Lung (tissue), 12 donors: ENCODE data around the gene POU5F1. TPM values are rescaled to one million over a fixed set of nuclear protein-coding genes. Genes with fewer than 3 reads are reported as not detected.
A peak's percentile ranks its signal among the peaks of the same experiment; 100 is the strongest.

ENCODE experiments used
- ATAC-seq: fragments of 200-7000 bp; cut with Tn5 transposase; one replicate; pipeline ENCODE4 v1.9.1; 2020; ENCODE audit warnings: moderate number of reproducible peaks; ENCODE audit not compliant: insufficient read depth, low FRiP score
- DNase-seq, 3 donors: peaks; one replicate each; pipeline ENCODE4 v3.0.0-alpha.2; 2013 to 2017
- H3K27ac ChIP-seq, 2 donors: one replicate each; pipeline ENCODE4 v1.5.1; 2013; ENCODE audit warnings: mild to moderate bottlenecking in 2 of 2, moderate library complexity in 2 of 2, control low read depth in 1 of 2, inconsistent platforms in 1 of 2, low read depth in 1 of 2, low read length in 1 of 2
- H3K27me3 ChIP-seq, 3 donors: one replicate each; pipeline ENCODE4 v1.5.1; 2013; ENCODE audit warnings: low read length in 2 of 3; ENCODE audit not compliant: control insufficient read depth in 3 of 3, insufficient read depth in 3 of 3
- H3K36me3 ChIP-seq, 4 donors: one replicate each; pipeline ENCODE4 v1.5.1; 2013; ENCODE audit warnings: low read length in 4 of 4, mild to moderate bottlenecking in 1 of 4, moderate library complexity in 1 of 4; ENCODE audit not compliant: control insufficient read depth in 4 of 4, insufficient read depth in 4 of 4
- H3K4me1 ChIP-seq, 5 donors: one replicate each; pipeline ENCODE4 v1.5.1; 2013; ENCODE audit warnings: low read length in 5 of 5, mild to moderate bottlenecking in 2 of 5, moderate library complexity in 1 of 5; ENCODE audit not compliant: control insufficient read depth in 5 of 5, insufficient read depth in 5 of 5
- H3K4me3 ChIP-seq: one replicate; pipeline ENCODE4 v1.5.1; 2013; ENCODE audit warnings: mild to moderate bottlenecking, control low read depth, moderate library complexity
- H3K9ac ChIP-seq, 2 donors: one replicate each; pipeline ENCODE4 v1.5.1; 2013; ENCODE audit warnings: low read length in 2 of 2, control low read depth in 1 of 2; ENCODE audit not compliant: insufficient read depth in 1 of 2
- H3K9me3 ChIP-seq, 4 donors: one replicate each; pipeline ENCODE4 v1.5.1; 2013; ENCODE audit warnings: low read length in 3 of 4, mild to moderate bottlenecking in 1 of 4, moderate library complexity in 1 of 4; ENCODE audit not compliant: control insufficient read depth in 4 of 4, insufficient read depth in 3 of 4
- WGBS, 2 donors: extraction: QIAGEN DNeasy Blood & Tissue Kit; methylation state at CpG; one replicate each; pipeline ENCODE4 v1.1.7; 2013; 5-methylcytosine and 5-hydroxymethylcytosine counted together
- polyA plus RNA-seq, 2 donors: library from polyadenylated mRNA; stranded (reverse); fragments of 200-250 nt; gene quantifications; one replicate each; pipeline ENCODE4 v1.2.1, GENCODE V29; 2013
- total RNA-seq, 2 donors: library from RNA; depleted of rRNA in 1 of 2; stranded (reverse); fragments of >200 nt in 1 of 2; gene quantifications; one replicate each; pipeline ENCODE4 v1.2.1, GENCODE V29; 2014 to 2021
- TF ChIP-seq, protein P1 (sequence below): IDR thresholded peaks from 2 replicates; pipeline ENCODE4 v1.5.1; 2012; ENCODE audit warnings: mild to moderate bottlenecking; ENCODE audit errors: control extremely low read depth, extremely low read depth
- donor health status: control.
- donor health status: control.
- donor health status: Bipolar disorder and iron deficiency.
- donor health status: healthy.
- donor health status: DM: yes; HTN: yes; CAD: no.

The POU5F1 gene
- total and polyA plus RNA-seq, 4 donors = 1.5 to 19.5 (median 2.4) TPM

GRCh38 chr6:31125586-31126363 lies 44.7 kb downstream of the POU5F1 start:
- WGBS, 2 donors = 64 to 67% methylated on average over 12 of the region's 12 CpGs
- ATAC-seq (no peak), DNase-seq (no peak)
- no peak overlapping the region for H3K4me3 ChIP-seq
- peaks cover 0 to 21% (median 0%) of the 10 kb centered on the region in 5 donors for H3K4me1 ChIP-seq
- H3K27ac ChIP-seq = peak overlapping the region in 1 of 2 donors; percentile 13
- TF ChIP-seq, protein P1, sequence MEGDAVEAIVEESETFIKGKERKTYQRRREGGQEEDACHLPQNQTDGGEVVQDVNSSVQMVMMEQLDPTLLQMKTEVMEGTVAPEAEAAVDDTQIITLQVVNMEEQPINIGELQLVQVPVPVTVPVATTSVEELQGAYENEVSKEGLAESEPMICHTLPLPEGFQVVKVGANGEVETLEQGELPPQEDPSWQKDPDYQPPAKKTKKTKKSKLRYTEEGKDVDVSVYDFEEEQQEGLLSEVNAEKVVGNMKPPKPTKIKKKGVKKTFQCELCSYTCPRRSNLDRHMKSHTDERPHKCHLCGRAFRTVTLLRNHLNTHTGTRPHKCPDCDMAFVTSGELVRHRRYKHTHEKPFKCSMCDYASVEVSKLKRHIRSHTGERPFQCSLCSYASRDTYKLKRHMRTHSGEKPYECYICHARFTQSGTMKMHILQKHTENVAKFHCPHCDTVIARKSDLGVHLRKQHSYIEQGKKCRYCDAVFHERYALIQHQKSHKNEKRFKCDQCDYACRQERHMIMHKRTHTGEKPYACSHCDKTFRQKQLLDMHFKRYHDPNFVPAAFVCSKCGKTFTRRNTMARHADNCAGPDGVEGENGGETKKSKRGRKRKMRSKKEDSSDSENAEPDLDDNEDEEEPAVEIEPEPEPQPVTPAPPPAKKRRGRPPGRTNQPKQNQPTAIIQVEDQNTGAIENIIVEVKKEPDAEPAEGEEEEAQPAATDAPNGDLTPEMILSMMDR = no peak
- H3K36me3 ChIP-seq = no peaks in the 10 kb centered on the region
- H3K27me3 ChIP-seq = peaks cover 0 to 4% (median 0%) of the 10 kb centered on the region in 3 donors
- no peaks in the 10 kb centered on the region for H3K9me3 ChIP-seq
- H3K9ac ChIP-seq = no peak overlapping the region

DNA sequence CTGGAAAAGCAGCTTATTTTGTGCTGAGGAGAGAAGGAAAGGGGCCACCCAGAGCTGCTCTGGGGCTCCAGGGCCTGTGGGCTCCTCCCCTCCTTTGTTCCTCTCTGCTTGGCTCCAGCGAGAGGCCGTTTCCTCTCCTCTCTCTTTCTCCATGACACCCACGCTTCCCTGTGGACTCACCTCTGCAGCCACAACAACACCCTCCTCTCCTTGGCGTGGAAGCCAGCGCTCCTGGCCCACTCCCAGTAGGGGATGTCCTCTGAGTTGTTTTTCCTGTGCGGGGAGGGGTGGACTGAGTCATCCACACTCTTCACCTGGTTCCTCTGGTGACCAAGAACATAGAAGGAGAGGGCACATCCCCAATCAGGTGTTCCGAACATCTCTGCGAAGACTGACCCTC lies 45.3 kb downstream of the POU5F1 start:
- Histone ChIP-seq H3K36me3 (no peaks in the 10 kb centered on the region), H3K27me3 (peaks cover 0 to 4% (median 0%) of the 10 kb centered on the region in 3 donors), H3K9ac (no peak overlapping the region), H3K9me3 (no peaks in the 10 kb centered on the region), H3K4me1 (peaks cover 0 to 24% (median 0%) of the 10 kb centered on the region in 5 donors), H3K27ac (peak overlapping the region in 1 of 2 donors; percentile 3), H3K4me3 (no peak overlapping the region)
- TF ChIP-seq, protein P1 = no peak
- WGBS, 2 donors = 33 to 57% methylated on average over 8 of the region's 8 CpGs
- peak; percentile 43 for ATAC-seq
- DNase-seq = peak in 1 of 3 donors; percentile 16

DNA sequence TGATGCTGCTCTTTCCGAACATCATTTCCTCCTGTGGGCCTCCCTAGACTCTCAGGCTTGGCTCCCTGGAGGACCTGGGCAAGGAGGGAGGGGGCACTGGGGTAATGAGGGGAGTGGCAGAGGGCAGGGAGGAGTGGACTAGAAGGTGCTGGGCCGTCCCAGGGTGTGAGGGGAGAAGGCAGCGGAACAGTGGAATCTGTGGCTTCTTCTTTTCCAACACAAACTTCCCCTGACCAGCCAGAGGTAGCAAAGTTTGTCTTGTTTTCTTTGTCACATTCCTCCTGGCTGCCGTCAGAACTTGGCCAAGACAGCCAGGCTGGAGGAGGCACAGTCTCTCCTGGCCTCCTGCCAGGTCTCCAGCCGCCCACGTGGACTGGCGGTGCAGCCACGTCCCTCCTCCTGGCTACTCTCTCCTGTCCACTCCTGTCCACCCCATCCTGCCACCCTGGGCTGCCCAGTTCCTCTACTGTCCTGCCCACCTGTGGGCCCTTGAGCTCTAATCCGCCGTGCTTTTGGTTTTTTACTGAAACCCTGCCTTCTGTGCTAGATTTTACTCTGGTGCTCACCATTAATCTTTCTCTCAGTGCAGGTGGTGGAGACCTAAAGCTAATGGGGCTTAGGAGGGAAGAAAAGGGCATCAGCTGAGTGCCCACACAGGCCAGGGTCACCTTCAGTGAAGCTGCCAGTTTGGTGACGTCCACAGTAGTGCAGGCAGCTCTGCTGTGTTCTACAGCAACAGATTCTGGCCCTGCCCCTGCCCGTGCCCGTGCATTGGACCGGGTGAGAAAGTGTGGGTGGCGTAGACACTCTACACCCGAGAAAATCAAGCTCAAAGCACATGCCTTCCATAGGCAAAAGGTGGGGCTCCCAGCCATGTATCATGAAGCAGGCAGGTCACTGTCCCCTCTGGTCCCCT lies 47.4 kb downstream of the POU5F1 start:
- H3K36me3 ChIP-seq = no peaks in the 10 kb centered on the region
- ATAC-seq (peak; percentile 31), DNase-seq (peak; percentile 47 to 89 (median 88))
- H3K9ac ChIP-seq = no peak overlapping the region
- H3K9me3 ChIP-seq = no peaks in the 10 kb centered on the region
- no peak overlapping the region for H3K4me3 ChIP-seq
- H3K27ac ChIP-seq = peak overlapping the region; percentile 24 to 89
- TF ChIP-seq, protein P1 = no peak
- H3K4me1 ChIP-seq = peaks cover 0 to 24% (median 0%) of the 10 kb centered on the region in 5 donors
- 55 to 67% methylated on average over 15 to 16 of the region's 16 CpGs for WGBS, 2 donors
- H3K27me3 ChIP-seq = no peaks in the 10 kb centered on the region
